Nephron (organoid): ENCODE data around the gene SPPL2C.
"Not testable (repeated sequence)": the region's sequence is repeated elsewhere in the genome, so short reads cannot be mapped to it uniquely, and the experiment has no call there.

ENCODE experiments used
- H3K27ac Mint-ChIP-seq, 3 experiments: 2 replicates each; pipeline ENCODE4 v1.8.0; 2020; ENCODE audit warnings: mixed read lengths in 3 of 3, mild to moderate bottlenecking in 2 of 3, moderate library complexity in 1 of 3
- H3K27me3 Mint-ChIP-seq: 2 replicates; pipeline ENCODE4 v1.8.0; 2021; ENCODE audit warnings: low read depth, mild to moderate bottlenecking, moderate library complexity, mixed read lengths
- H3K36me3 Mint-ChIP-seq: 2 replicates; pipeline ENCODE4 v1.8.0; 2020; ENCODE audit warnings: low read depth, mixed read lengths
- H3K4me1 Mint-ChIP-seq: 2 replicates; pipeline ENCODE4 v1.8.0; 2020; ENCODE audit warnings: mixed read lengths
- H3K4me3 Mint-ChIP-seq, 3 experiments: 2 replicates each; pipeline ENCODE4 v1.8.0; 2020; ENCODE audit warnings: mild to moderate bottlenecking in 3 of 3, mixed read lengths in 3 of 3, moderate library complexity in 2 of 3
- H3K9me3 Mint-ChIP-seq: 2 replicates; pipeline ENCODE4 v1.8.0; 2020; ENCODE audit warnings: mixed read lengths
- TF ChIP-seq, protein P1 (sequence below), 3 experiments: fragments of 200-600 bp; sonication (generic); IDR thresholded peaks; one replicate each; pipeline ENCODE4 v1.5.0; 2021; ENCODE audit warnings: antibody characterized with exemption in 3 of 3; ENCODE audit not compliant: unreplicated experiment in 3 of 3

The SPPL2C gene

DNA sequence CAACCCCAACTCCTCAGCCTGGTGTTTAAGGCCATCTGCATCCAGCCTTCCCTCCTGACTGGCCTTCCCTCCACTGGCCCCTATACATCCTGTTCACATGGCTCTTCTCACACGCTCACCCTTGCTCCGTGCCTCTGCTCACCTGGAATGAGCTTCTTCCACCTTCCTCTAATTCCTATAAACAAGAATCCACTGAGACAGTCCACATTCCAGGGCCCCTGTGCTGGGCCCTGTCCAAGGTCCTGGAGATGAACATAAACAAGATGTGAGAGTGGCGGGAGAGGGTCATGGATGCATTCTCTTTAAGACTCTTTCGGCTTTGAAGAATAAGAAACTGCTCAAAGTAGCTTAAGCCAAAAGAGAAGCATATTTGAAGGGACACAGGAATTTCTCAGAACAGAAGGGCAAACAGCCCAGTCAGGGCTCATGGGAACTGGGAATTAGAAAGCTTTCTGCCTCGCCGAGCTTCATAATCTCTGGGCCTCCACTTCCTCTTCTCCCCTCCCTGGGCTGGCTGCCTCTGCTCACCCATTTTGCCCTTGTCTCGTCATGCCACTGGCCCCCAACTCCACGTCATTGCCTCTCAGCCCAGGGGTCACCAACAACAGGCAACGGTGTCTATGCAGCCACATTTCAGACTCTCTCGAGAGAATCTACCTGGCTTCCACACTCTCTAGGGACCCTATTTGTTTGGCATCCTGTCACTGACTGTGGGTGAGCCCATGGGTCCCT, 13.5 kb downstream of the SPPL2C start:
- Mint-ChIP-seq H3K4me1 (peaks cover 5% of the 10 kb centered on the region), H3K4me3 (no peak overlapping the region), H3K36me3 (no peaks in the 10 kb centered on the region), H3K27me3 (peaks cover 39% of the 10 kb centered on the region), H3K27ac (no peak overlapping the region), H3K9me3 (peaks cover 3% of the 10 kb centered on the region)
- TF ChIP-seq, protein P1, sequence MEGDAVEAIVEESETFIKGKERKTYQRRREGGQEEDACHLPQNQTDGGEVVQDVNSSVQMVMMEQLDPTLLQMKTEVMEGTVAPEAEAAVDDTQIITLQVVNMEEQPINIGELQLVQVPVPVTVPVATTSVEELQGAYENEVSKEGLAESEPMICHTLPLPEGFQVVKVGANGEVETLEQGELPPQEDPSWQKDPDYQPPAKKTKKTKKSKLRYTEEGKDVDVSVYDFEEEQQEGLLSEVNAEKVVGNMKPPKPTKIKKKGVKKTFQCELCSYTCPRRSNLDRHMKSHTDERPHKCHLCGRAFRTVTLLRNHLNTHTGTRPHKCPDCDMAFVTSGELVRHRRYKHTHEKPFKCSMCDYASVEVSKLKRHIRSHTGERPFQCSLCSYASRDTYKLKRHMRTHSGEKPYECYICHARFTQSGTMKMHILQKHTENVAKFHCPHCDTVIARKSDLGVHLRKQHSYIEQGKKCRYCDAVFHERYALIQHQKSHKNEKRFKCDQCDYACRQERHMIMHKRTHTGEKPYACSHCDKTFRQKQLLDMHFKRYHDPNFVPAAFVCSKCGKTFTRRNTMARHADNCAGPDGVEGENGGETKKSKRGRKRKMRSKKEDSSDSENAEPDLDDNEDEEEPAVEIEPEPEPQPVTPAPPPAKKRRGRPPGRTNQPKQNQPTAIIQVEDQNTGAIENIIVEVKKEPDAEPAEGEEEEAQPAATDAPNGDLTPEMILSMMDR (IDR thresholded peaks at IDR 0.05; ENCODE audit: unreplicated experiment in 3 of 3), result no peak

DNA sequence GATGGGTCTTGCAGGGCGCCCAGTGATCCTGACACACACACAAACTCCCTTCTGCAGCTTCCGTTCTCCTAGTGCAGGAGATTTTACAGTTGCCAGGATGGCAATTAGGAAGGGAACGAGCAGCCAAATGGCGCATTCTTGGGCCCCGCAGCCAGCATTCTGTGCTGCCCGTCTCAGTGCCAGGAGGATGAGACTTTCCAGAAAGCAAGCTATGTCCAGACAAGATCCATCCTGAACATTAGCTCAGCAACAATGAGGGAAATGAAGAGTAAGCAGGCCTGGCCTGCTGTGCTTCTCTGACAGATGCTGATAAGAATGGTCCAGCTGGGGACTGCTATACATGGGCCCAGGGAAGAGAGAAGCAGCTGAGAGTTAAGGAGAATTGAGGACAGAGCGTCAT, 16.5 kb downstream of the SPPL2C start:
- Mint-ChIP-seq H3K4me1 (peaks cover 5% of the 10 kb centered on the region), H3K36me3 (no peaks in the 10 kb centered on the region), H3K27ac (no peak overlapping the region), H3K9me3 (peaks cover 3% of the 10 kb centered on the region), H3K4me3 (no peak overlapping the region), H3K27me3 (peaks cover 42% of the 10 kb centered on the region)
- TF ChIP-seq, protein P1 (IDR thresholded peaks at IDR 0.05; ENCODE audit: unreplicated experiment in 3 of 3), result no peak

DNA sequence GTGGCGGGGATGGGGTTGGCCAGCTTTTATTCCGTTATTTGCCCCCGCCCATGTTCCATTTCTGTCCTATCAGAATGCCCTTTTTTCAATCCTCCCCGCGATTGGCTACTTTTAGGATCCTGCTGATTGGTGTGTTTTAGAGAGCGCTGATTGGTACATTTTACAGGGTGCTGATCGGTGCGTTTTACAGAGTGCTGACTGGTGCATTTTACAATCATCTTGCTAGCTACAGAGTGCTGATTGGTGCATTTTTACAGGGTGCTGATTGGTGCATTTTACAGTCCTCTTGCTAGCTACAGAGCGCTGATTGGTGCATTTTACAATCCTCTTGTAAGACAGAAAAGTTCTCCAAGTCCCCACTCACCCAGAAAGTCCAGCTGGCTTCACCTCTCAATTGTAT, 17.4 kb downstream of the SPPL2C start:
- H3K4me1 Mint-ChIP-seq, H3K36me3 Mint-ChIP-seq, H3K9me3 Mint-ChIP-seq, H3K4me3 Mint-ChIP-seq, H3K27ac Mint-ChIP-seq: not testable (repeated sequence)
- peaks cover 42% of the 10 kb centered on the region for H3K27me3 Mint-ChIP-seq

DNA sequence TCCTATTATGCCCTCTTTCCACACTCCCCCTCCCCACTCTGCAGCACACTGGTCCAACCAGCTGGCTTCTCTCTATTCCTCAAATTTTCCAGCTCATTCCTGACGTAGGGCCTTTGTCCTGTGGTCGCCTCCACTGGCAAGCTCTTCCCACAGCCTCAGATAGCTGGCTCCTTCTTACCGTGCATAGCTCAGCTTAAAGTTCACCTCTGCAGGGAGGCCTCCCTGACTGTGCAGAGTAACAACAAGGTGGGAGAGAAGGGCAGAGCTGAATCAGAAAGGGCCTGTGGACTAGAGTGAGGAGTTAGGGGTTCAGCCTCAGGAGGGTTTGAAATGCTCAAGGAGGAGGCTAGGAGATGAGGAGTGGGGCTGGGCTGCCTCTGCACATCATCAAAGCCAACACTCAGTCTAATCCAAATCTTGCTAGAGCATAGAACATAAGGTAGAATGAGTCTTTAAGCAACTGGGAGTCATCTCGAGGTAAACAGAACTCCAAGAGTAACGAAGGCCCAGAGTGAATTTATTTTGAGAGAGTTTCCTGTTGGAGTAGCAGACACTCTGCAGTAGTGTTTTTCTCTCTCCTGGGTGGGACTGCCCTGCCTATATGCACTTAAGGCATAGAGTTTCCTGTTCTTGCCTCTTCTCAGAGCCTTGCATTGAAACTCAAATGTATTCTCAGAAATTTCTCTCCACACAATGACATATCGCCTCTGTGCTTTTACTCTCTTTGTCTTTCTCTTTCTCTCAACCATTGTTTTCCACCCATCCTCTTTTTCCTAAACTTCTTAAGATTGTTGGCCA, 19.4 kb downstream of the SPPL2C start:
- no peaks in the 10 kb centered on the region for H3K9me3 Mint-ChIP-seq
- no peak overlapping the region for H3K27ac Mint-ChIP-seq
- TF ChIP-seq, protein P1 (IDR thresholded peaks at IDR 0.05; ENCODE audit: unreplicated experiment in 3 of 3), result no peak
- no peaks in the 10 kb centered on the region for H3K4me1 Mint-ChIP-seq
- no peak overlapping the region for H3K4me3 Mint-ChIP-seq
- H3K36me3 Mint-ChIP-seq, result no peaks in the 10 kb centered on the region
- H3K27me3 Mint-ChIP-seq, result peaks cover 31% of the 10 kb centered on the region

DNA sequence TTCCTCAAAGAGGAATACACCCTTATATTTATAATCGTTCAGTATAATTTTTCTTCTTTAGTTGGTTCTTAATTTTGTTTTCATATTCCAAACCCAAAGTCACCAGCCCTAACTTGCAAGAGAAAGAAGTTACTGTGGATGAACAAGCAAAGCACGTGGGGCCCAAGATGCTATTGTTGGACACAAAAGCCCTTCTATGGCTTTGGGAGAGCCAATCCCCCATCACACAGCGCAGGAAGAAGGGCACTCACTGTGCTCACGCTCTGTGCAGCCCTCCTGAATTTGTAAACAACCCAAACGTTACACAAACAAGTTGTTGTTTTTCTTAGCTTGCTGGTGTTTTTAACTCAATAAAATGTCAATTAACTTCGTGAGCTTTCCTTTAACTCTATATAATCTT, 22.5 kb downstream of the SPPL2C start:
- no peak overlapping the region for H3K27ac Mint-ChIP-seq
- TF ChIP-seq, protein P1 (IDR thresholded peaks at IDR 0.05; ENCODE audit: unreplicated experiment in 3 of 3), result no peak
- H3K4me1 Mint-ChIP-seq, result peaks cover 7% of the 10 kb centered on the region
- H3K36me3 Mint-ChIP-seq, result no peaks in the 10 kb centered on the region
- H3K27me3 Mint-ChIP-seq, result peaks cover 26% of the 10 kb centered on the region
- no peak overlapping the region for H3K4me3 Mint-ChIP-seq
- no peaks in the 10 kb centered on the region for H3K9me3 Mint-ChIP-seq

DNA sequence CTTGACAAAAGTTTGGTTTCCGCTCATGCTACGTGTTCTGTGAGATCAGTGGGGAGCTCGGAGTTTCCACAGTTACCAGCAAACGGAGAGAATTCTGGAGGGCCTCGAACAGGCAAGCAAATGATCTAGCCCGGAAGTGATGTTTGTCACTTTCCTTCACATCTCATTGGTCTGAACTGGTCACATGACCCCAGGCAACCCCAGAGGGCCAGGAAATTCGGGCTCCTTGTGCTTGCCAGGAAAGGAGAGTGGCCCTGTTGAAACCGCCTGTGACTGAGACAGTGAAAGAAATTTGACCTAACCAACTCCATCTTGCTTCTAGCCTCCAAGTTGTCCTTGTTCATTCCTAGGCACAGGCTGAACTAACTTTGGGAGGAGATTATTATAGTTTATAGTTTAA, 23.0 kb downstream of the SPPL2C start:
- H3K27ac Mint-ChIP-seq, result no peak overlapping the region
- peaks cover 7% of the 10 kb centered on the region for H3K4me1 Mint-ChIP-seq
- H3K4me3 Mint-ChIP-seq, result no peak overlapping the region
- no peaks in the 10 kb centered on the region for H3K9me3 Mint-ChIP-seq
- H3K27me3 Mint-ChIP-seq, result peaks cover 26% of the 10 kb centered on the region
- TF ChIP-seq, protein P1 (IDR thresholded peaks at IDR 0.05; ENCODE audit: unreplicated experiment in 3 of 3), result no peak
- H3K36me3 Mint-ChIP-seq, result no peaks in the 10 kb centered on the region
